ENCODE data around the gene HYAL2.

HYAL2 gene, protein sequence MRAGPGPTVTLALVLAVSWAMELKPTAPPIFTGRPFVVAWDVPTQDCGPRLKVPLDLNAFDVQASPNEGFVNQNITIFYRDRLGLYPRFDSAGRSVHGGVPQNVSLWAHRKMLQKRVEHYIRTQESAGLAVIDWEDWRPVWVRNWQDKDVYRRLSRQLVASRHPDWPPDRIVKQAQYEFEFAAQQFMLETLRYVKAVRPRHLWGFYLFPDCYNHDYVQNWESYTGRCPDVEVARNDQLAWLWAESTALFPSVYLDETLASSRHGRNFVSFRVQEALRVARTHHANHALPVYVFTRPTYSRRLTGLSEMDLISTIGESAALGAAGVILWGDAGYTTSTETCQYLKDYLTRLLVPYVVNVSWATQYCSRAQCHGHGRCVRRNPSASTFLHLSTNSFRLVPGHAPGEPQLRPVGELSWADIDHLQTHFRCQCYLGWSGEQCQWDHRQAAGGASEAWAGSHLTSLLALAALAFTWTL

DNA sequence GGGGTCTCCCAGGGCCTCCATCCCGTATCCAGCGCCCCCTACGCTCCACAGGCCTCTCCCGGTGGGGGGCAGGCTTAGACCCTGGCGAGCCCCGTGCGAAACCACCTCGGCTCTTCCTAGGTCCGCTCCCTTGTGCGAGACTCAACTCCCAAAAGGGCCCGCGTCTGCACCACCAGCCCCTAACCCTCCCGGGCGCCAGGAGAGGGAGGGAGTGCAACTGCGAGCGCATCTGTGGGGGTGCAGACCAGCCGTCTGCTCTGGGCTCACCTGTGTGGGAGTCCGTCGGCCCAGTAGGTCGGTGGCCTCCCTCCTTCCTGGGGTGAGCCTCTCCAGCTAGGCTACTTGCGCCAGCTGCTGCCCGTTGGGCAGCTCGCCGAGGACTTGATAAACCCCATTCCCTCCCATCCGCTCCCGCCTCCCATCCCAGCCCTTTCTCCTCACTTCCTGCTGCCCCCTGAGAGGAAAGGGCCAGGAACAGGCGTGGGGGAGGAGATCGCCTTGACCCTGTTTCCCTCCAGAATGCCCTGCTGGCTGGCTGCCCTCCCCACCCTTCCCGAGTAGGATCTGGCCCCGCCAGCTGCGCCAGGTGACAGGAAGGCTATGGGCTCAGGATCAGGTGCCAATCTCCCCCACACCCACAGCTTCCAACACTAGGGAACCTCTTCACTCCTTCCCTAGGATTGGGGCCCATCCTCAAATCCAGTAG, at the start of gene HYAL2:
TSS of gene HYAL2 (minus strand) at position 360 of the 706 bp plus-strand sequence. CDS start 2,256 bp downstream, outside the sequence.
- DNase-seq (ENCODE audit: low spot score): no peak

DNA sequence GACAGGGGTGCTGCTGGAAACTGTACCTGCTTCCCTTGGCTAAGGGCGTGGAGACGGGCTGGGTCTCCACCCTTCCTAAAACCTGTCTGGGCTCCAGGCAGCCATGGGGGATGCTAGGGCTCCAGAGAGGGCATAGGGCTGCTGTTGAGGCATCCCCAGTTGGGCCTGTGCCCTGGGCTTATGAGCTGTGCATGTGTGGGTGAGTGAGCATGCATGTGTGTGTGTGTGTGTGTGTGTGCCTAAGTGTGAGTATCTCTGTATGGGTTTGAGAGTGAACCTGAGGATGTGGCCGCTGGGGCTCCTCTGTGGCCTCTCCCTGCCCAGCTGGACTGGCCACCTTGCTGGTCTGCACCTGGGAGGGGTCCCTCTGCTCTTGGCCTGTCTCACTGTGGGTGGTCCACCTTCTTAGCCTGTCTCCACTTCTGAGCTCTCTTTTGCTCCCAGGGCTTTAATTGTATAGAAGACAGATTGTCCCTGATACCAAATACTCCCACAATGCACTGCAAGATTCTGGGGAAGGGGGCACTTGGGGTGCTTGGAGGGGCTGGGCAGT, 48.7 kb upstream of the HYAL2 start:
- DNase-seq (ENCODE audit: low spot score): no peak

DNA sequence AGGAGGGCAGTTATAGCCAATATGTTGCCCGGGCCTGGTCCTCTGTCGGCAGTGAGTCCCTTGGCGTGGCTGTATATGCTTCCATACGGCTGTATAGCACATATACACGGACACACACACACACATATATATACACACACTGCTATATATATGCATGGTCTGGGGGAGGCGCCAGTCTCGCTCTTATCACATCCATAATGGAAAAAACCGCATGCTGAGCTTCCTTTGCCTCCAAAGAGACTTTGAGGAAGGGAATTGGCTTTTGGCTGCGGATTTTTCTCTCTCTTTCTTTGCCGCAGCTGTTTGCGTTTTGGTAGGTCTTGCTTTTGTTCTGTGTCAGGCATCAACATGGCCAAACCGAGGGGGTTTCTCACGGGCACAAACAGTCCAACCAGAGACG, 48.0 kb upstream of the HYAL2 start:
- DNase-seq (ENCODE audit: low spot score): no peak

DNA sequence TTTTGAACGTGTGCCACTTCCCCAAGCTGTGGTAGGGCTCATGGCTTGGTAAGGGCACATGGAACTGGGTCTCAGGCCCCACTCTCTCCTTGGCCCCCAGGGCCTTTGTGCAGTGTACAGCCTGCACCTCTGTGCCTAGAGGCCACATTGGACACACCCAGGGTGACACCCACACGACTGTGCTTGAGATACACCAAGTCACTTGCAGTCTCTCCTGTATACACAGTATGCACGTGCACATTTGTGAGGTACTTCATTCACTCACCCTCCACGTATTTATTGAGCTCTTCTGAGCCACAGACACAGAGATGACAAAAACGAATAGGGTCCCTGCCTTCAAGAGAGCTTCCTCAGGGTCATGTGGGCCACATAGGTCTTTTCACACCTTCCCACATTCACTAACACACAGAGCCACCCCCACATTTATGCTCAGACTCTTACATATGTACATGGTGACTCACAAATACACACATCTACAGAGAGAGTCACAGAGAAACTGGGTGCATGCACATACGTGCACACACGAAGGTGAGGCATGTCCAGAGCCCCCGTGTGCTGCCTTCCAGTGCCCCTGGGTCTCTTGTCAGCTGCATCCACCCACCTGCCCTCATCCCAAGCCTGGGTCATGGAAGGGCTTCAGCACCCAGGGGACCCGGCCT, 46.6 kb upstream of the HYAL2 start:
- DNase-seq (ENCODE audit: low spot score): no peak

DNA sequence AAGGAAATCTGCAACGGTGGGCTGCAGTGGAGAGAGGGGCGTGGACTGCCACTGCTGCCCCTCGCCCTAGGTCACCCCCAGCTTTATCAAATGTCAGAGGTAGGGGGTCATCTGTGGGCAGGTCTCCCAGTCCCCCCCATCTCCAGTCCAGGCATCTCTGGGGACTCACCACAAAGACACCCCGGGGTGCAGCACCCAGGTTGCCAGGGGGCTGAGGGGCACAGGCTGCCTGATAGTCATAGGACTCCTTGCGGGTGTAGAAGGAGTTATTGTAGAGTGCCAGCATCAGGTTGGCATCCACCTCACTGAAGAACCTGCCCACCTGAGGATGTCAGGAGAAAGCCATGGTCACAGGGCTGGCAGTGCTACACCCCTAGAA, 43.3 kb upstream of the HYAL2 start:
- no peak for DNase-seq (ENCODE audit: low spot score)

DNA sequence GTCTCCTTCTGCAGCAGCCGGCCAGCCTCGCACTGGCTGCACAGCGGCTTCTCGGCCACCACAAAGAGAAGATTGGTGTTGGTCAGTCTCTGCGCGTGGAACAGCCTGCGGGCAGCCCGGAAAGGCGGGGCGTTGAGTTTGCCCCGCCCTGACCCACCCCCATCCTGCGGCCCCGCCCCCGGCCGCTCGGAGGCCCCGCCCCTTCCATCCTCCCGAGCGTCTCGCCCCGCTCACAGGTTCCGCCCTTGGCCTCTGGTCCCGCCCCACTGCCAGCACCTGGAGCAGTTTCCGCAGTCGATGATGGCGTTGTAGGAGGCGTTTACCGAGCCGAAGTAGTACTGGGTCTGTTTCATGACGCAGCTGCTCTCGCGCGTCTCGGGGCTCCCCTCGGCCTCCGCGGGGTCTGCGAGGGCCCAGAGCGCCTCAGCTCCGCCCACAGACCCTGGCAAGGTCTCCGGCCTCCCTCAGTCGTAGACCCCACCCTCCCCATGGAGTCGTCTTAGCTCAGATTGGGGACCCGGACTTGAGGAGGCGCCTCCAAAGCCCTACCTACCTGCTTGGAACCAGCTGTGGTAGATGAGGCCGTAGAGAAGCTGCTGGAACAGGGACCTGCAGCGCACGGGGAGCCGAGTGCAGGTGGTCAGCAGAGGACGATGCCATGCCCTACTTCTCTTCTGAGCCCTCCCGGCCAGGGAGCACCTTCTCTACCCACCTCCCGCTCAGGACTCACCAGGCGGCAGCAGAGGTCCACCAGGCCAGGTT, 42.7 kb upstream of the HYAL2 start:
- DNase-seq (ENCODE audit: low spot score): peak; percentile 85

DNA sequence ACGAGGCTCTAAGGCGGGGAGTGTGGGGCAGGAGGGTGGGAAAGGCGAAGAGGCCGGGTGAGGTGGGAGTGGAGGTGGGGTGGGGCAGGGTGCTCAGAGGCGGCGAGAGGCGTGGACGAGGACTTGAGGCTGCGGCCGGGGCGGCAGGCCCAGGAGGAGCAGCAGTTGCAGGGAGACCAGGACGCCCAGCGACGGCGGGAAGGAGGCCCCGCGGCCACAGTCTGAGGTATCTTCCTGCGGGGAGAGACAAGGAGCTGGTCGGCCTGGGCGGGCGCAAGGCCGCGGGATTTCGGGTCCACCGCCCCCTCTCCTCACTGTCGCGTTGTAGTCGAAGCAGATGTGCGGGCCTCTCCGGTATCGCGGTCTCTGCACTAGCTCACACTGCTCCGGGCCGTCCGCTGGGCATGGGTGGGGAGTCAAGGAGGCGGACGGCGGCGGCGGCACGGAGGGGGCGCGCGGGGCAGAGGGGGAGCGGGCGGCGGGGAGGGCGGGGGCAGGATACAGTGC, 42.1 kb upstream of the HYAL2 start:
- DNase-seq (ENCODE audit: low spot score): no peak

DNA sequence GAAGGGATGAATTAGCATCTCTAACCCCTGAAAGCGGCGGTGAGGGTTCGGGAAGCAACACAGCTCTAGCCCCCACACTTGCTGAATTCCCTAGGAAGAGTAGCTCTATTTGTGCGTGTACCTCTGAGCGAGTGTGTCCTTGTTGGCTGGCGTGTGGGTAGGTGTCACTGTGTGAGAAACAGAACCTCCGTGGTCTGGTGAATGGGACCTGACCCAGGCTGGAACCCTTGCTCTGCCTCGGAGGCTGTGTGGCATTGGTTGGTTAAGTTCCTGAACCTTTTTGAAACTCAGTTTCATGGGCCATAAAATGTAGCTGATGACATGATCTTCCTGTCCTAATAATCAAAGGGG, 37.2 kb upstream of the HYAL2 start:
- no peak for DNase-seq (ENCODE audit: low spot score)

DNA sequence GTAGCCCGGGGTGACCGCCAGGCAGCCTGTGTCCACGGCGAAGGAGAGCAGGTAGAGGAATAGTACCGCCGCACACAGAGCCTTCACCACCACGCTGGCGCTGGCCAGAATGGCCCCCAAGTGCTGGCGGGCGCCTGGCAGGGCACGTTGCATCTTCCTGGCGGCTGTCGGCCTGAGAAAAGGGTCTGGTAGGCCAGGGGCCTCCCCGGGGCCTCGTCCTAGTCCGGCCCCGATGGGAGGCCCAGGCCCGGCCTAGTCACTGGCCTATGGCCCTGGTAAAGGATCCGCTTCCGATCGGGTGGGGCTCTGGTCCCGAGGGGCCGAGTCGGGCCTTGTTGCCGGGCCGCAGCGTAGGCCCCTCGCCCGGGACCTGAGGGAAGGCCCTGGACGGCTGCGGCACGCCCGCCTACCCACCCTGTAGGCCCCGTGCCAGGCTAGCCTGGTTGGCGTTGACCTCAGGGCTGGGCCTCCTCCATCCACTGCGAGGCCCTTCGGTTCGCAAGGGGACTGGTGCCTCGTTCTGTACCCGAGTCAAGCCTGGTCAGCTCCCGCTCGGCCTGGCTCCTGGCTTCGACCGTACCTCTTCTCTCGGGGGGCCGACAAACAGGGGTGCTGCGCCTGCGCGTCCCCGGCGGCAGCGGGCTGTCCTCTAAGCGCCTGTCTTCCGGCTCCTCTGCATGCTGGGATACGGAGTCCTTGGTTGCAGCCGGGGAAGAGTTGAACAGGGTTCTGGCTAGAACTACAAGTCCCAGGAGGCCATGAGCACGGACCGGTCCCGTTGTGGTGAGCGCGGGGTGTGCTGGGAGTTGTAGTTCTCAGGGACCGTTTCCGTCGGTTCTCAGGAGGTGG, 36.6 kb upstream of the HYAL2 start, which contains the start of gene TMEM115:
TSS of gene TMEM115 (minus strand) at position 611 of the 849 bp plus-strand sequence. CDS start at position 153, 458 bp downstream.
- DNase-seq (ENCODE audit: low spot score): peak; percentile 98

DNA sequence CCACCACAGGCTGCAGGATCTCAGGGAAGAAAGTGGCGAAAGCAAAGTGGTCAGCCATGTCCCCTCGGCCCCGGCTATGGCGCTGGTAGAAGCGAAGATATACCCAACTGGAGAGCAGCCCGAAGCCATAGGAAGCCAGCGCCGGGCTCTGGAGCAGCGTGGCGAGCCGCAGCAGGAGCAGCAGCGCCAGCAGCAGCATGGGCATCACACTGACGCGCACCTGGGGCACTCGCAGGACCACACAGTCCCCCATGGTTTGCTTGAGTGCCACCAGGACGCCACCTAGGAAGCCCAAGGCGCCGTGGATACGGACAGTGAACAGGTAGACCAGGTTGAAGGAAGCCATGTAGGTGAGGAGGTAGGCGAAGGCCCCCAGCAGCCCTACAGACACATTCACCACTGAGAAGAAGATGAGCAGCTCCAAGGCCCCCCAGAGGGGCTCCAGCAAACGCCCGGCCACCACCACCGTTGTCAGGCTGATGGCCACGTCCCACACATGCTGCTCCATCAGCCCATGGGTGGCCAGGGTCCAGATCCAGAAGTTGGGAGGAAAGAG, 35.9 kb upstream of the HYAL2 start:
- DNase-seq (ENCODE audit: low spot score): no peak

DNA sequence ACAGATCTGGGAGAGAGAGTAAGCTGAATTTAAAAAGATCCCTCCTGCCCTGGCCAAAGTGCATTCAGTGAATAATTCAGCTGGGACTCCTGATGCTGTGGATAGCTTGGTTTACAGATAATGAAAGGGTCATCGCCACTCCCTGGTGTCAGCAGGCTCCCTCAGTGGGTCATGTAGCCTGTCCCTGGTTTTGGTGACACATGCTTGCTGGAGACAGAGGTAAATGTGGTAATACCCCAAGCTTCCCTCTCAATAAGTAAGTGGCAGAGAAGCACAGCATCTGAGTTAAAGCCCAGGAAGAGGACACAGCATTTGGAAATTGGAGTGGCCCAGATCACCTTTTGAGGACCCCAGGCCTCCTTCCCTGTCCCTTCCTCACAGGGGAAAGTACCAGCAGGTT, 34.9 kb upstream of the HYAL2 start:
- no peak for DNase-seq (ENCODE audit: low spot score)

DNA sequence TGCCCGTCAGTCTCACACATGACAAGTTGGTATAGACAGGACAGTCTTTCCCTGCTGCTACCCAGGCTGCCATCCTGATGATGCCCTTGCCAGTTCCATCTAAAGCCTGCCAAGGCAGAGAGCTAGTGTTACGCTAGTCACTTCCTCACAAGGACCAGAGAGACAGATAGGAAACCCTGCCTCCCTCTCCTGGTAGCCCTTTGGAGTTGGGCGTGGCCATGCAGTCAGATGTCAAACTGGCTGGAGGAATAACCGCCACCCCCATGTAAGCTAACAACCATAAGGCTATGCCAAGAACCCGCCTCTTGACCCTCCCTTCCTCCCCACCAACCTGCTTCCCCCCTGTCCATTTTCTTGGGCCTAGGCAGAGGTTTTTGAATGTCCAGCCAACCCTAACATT, 34.0 kb upstream of the HYAL2 start:
- no peak for DNase-seq (ENCODE audit: low spot score)

DNA sequence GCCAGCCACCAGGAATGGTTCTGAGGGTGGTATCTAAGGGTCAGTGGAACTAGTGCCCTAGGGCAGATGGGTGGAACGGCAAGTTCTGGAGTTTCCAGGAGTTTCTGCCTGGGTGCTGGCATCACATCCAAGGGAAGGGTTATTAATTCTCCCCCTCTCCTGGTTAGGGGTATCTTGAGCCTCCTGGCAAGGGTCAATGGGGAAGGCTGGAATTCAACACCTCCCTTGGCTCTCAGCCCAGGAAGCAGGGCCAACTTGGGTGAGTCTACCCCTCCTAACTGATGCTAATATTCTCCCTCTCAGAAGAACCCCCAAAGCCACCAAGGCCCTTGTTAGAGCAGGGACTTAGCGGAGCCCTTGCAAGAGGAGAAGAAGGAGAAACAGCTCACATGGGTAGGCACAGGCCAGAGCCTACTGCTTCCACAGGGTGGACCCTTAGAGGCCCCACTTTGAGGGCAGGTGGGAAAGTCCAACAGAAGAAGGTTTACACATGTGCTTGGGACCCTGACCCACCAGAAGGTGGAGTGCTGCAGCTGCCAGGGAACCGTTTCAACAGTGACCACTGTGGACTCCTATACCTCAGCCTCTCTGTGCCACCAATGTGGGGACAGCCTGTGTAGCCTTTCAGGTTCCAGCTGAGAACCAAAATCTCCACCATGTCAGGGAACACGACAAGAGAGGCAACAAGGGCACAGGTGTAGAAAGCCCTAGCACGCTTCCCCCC, 33.4 kb upstream of the HYAL2 start:
- no peak for DNase-seq (ENCODE audit: low spot score)

DNA sequence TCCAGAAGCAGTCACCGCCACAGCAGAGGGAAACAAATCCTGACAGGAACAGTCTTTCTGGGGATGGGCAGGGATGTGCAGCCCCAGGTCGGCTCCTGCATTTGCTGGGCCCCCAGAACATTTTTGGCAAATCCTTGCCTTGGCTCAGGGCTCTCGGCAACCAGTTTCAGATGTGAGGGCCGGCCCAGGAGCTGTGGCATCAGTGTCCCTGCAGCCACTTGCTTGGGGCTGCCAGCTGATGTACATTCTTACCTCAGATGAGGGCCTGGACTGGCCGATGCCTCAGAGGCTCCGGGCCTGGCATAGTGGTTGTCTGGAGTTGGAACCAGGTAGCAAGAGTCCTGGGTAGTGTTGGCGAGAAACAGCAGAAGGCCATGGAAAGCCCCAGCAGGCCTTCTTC, 32.3 kb upstream of the HYAL2 start:
- no peak for DNase-seq (ENCODE audit: low spot score)

DNA sequence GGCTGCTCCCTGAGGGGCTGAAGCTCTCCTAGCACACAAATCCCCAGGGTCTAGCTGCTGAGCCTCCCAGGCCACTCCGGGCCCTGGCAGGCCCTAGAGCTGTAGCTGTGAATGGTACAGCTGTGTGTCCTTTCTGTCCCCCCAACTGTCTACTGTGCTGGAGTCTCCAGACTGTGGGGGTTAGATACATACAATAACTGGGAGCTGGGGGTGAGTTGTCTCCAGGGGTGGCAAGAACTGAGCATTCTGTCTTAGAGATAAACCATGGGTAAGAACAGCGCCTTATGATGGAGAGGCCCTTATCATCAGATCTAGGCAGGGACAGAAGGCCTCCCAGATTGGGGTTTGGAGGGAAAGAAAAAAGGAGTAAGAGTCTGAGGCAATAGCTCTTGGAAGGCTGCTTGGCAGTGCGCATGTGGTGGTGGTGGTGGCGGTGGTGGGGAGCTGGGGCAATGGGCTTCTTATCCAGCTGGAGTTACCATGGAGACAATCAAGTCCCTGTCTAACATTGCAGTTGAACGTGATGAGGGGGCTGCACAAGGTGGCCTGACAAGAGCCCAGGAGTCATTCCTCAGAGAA, 31.7 kb upstream of the HYAL2 start:
- DNase-seq (ENCODE audit: low spot score): no peak

DNA sequence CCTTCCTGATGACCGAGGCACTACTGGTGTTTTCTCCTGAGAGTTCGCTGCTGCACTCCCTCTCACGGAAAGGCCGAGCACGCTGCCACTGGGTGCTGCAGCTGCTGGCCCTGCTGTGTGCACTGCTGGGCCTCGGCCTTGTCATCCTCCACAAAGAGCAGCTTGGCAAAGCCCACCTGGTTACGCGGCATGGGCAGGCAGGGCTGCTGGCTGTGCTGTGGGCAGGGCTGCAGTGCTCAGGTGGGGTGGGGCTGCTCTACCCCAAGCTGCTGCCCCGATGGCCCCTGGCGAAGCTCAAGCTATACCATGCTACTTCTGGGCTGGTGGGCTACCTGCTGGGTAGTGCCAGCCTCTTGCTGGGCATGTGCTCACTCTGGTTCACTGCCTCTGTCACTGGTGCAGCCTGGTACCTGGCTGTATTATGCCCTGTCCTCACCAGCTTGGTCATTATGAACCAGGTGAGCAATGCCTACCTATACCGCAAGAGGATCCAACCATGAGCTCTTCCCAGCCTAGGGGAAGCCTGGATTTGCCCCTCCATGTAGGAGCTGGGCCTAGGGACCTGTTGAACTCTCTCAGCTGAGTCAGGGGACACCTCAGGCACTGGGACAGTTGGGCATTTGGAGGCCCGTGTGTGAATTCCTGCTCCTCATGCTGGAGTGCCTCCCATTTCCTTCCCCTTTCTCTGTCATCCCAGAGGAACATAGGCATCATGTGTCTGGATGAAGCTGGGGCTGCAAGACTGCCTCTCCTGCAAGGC, 30.9 kb upstream of the HYAL2 start:
- DNase-seq (ENCODE audit: low spot score): no peak

DNA sequence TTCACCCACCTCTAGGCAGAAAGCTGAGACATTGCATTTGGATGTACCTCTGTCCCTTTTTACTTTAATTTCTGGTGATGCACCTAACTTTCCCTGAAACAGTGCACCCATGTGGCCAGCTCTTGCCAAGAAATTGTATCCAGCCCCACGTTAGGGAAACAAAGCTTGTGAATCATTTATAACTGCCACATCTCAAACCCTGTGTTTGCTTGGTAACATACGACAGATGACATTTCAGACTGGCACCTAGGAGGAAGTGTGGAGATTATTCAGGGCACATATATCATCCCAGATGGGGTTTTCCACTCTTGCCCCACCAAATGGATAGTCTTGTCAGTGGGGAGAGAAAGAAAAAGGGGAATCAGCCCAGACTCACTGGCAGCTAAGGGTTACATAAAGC, 30.2 kb upstream of the HYAL2 start:
- DNase-seq (ENCODE audit: low spot score): no peak

DNA sequence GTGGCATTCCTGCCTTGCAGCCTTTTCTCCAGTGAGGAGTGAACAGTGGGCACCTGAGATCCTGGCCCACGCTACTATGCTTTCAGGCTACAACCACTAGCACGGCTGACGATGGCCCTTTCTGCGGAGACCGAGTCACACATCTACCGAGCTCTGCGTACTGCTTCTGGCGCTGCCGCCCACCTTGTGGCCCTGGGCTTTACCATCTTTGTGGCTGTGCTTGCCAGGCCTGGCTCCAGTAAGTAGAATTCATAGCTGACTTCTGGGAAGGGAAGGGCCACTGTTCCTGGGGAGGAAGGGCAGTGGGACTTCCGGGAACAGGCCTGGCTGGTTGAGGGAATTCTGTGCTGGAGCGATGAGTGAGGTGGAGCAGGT, 28.8 kb upstream of the HYAL2 start:
- no peak for DNase-seq (ENCODE audit: low spot score)

Measured in D341Med (cell line).